ENCODE results near the gene SH3RF1.

SH3RF1 gene

DNA sequence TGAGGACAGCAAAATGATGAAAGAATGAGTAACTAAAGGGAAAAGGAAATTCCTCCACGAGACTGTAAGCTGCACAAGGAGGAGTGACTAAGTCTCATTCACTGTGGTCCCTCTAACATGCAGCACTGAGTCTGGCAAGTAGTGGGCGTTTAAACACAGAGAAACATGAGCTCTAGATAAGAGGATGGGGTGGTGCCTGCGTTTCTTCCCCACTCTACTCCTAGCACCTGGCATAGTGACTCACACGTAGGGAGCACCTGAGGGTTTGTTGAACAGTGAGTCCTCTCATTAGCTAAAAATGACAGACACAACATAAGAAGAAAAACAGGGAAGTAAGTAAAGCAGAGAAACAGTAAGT, 154.9 kb downstream of the SH3RF1 start:
- H3K36me3 ChIP-seq (ENCODE audit: control insufficient read depth in 1 of 2, insufficient read depth in 2 of 2, low read length in 2 of 2): peaks cover 18 to 42% of the 10 kb centered on the region in 2 donors
- H3K4me1 ChIP-seq (ENCODE audit: control insufficient read depth in 1 of 2, insufficient read depth in 2 of 2, low read length in 2 of 2): peaks cover 21 to 25% of the 10 kb centered on the region in 2 donors
- H3K27ac ChIP-seq (ENCODE audit: low read depth, low read length): peak overlapping the region; percentile 71
- H3K9ac ChIP-seq (ENCODE audit: low read depth in 1 of 2, low read length in 2 of 2): no peak overlapping the region
- H3K27me3 ChIP-seq (ENCODE audit: control insufficient read depth in 1 of 2, insufficient read depth in 2 of 2, low read length in 2 of 2): no peaks in the 10 kb centered on the region
- H3K4me3 ChIP-seq (ENCODE audit: low read depth in 1 of 2, low read length in 2 of 2): no peak overlapping the region
- no peaks in the 10 kb centered on the region for H3K9me3 ChIP-seq (ENCODE audit: control insufficient read depth in 1 of 2, low read length in 2 of 2)

- H3K9me3 ChIP-seq (ENCODE audit: control insufficient read depth in 1 of 2, low read length in 2 of 2): no peaks in the 10 kb centered on the region
- H3K27ac ChIP-seq (ENCODE audit: low read depth, low read length): no peak overlapping the region
- H3K9ac ChIP-seq (ENCODE audit: low read depth in 1 of 2, low read length in 2 of 2): no peak overlapping the region
- no peaks in the 10 kb centered on the region for H3K27me3 ChIP-seq (ENCODE audit: control insufficient read depth in 1 of 2, insufficient read depth in 2 of 2, low read length in 2 of 2)
- peaks cover 18 to 44% of the 10 kb centered on the region in 2 donors for H3K36me3 ChIP-seq (ENCODE audit: control insufficient read depth in 1 of 2, insufficient read depth in 2 of 2, low read length in 2 of 2)
- H3K4me3 ChIP-seq (ENCODE audit: low read depth in 1 of 2, low read length in 2 of 2): no peak overlapping the region
- H3K4me1 ChIP-seq (ENCODE audit: control insufficient read depth in 1 of 2, insufficient read depth in 2 of 2, low read length in 2 of 2): peaks cover 21 to 25% of the 10 kb centered on the region in 2 donors
Measured at GRCh38 chr4:169115144-169115896, 155.4 kb downstream of the SH3RF1 start.

DNA sequence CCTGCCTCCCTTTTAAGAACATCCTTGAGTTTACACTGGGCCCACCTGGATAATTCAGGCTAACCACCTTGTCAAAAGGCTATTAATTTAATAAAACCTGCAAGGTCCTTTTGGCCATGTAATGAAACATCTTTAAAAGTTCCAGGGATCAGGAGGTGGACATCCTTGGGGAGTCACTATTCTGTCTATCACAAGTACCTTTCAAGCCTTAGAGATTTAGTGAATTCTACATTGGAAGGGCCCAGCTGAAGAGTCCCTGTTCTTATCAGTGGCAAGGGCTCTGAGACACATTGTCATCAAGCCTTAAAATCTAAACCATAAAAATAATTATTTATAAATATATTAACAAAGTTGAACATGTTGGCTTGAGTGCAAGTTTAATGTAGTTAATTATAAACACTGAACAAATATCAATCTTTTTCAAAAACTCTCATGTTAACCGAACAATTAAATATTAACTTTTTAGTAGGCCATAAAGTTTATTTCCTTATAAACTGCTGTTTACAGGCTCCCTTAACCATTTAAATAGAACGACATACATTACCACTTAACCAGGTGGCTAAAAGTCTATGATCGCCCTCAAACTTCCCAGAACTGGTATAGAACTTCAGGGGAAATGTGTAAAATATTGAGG, 156.3 kb downstream of the SH3RF1 start:
- H3K27me3 ChIP-seq (ENCODE audit: control insufficient read depth in 1 of 2, insufficient read depth in 2 of 2, low read length in 2 of 2): no peaks in the 10 kb centered on the region
- H3K9ac ChIP-seq (ENCODE audit: low read depth in 1 of 2, low read length in 2 of 2): no peak overlapping the region
- H3K9me3 ChIP-seq (ENCODE audit: control insufficient read depth in 1 of 2, low read length in 2 of 2): no peaks in the 10 kb centered on the region
- H3K27ac ChIP-seq (ENCODE audit: low read depth, low read length): no peak overlapping the region
- H3K4me1 ChIP-seq (ENCODE audit: control insufficient read depth in 1 of 2, insufficient read depth in 2 of 2, low read length in 2 of 2): peaks cover 21 to 25% of the 10 kb centered on the region in 2 donors
- H3K4me3 ChIP-seq (ENCODE audit: low read depth in 1 of 2, low read length in 2 of 2): no peak overlapping the region
- H3K36me3 ChIP-seq (ENCODE audit: control insufficient read depth in 1 of 2, insufficient read depth in 2 of 2, low read length in 2 of 2): peaks cover 18 to 37% of the 10 kb centered on the region in 2 donors

DNA sequence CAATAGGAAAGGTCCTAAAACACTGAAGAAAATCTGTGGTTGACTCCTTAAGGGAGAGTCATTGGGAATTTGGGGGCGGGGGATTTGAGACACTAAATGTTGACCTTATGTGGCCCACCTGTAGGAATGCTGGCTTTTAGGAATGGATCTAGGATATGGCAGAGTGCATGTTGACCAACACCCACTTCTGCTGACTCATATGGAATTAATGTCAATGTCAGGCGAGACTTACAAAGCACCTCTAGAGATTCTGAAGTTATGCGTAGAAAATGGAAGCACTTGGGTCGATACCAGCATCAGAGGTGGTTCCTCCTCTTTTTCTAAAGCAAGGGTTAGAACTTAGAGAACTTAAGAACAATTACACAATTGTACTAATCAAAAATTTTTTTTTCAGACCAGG, 160.1 kb downstream of the SH3RF1 start:
- H3K27me3 ChIP-seq (ENCODE audit: control insufficient read depth in 1 of 2, insufficient read depth in 2 of 2, low read length in 2 of 2): no peaks in the 10 kb centered on the region
- H3K9ac ChIP-seq (ENCODE audit: low read depth in 1 of 2, low read length in 2 of 2): no peak overlapping the region
- peaks cover 22 to 35% of the 10 kb centered on the region in 2 donors for H3K36me3 ChIP-seq (ENCODE audit: control insufficient read depth in 1 of 2, insufficient read depth in 2 of 2, low read length in 2 of 2)

GRCh38 chr4:169109035-169109675, 161.6 kb downstream of the SH3RF1 start:
- Histone ChIP-seq H3K9me3 (ENCODE audit: control insufficient read depth in 1 of 2, low read length in 2 of 2) (no peaks in the 10 kb centered on the region), H3K27me3 (ENCODE audit: control insufficient read depth in 1 of 2, insufficient read depth in 2 of 2, low read length in 2 of 2) (no peaks in the 10 kb centered on the region), H3K27ac (ENCODE audit: low read depth, low read length) (no peak overlapping the region), H3K36me3 (ENCODE audit: control insufficient read depth in 1 of 2, insufficient read depth in 2 of 2, low read length in 2 of 2) (peaks cover 26 to 41% of the 10 kb centered on the region in 2 donors), H3K9ac (ENCODE audit: low read depth in 1 of 2, low read length in 2 of 2) (no peak overlapping the region), H3K4me3 (ENCODE audit: low read depth in 1 of 2, low read length in 2 of 2) (no peak overlapping the region), H3K4me1 (ENCODE audit: control insufficient read depth in 1 of 2, insufficient read depth in 2 of 2, low read length in 2 of 2) (peaks cover 4 to 6% of the 10 kb centered on the region in 2 donors)

More for the DNA sequence above, 160.1 kb downstream of the SH3RF1 start:
- no peaks in the 10 kb centered on the region for H3K9me3 ChIP-seq (ENCODE audit: control insufficient read depth in 1 of 2, low read length in 2 of 2)
- peaks cover 14% of the 10 kb centered on the region in 2 donors for H3K4me1 ChIP-seq (ENCODE audit: control insufficient read depth in 1 of 2, insufficient read depth in 2 of 2, low read length in 2 of 2)
- no peak overlapping the region for H3K27ac ChIP-seq (ENCODE audit: low read depth, low read length)
- H3K4me3 ChIP-seq (ENCODE audit: low read depth in 1 of 2, low read length in 2 of 2): no peak overlapping the region

DNA sequence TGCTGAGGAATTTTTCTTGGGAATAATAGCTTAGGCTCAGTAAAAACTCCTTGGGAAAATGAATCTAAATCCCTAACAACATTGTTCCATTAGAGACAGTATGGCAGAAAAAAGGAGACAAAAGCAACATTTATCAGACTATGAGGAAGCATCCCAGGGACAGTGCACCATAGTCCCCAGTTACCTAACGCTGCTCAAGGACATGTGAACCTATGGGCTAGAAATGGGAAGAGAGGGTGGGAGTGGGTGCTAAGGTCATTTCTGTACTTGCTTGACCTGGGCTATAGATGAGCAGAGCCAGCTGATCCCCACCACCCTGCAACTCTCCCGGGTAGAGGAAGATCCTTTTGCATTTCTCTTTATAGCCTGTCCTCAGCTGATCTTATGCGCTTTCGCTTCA, 162.5 kb downstream of the SH3RF1 start:
- Histone ChIP-seq H3K4me1 (ENCODE audit: control insufficient read depth in 1 of 2, insufficient read depth in 2 of 2, low read length in 2 of 2) (no peaks in the 10 kb centered on the region), H3K4me3 (ENCODE audit: low read depth in 1 of 2, low read length in 2 of 2) (no peak overlapping the region), H3K27ac (ENCODE audit: low read depth, low read length) (no peak overlapping the region), H3K36me3 (ENCODE audit: control insufficient read depth in 1 of 2, insufficient read depth in 2 of 2, low read length in 2 of 2) (peaks cover 22 to 42% of the 10 kb centered on the region in 2 donors), H3K9me3 (ENCODE audit: control insufficient read depth in 1 of 2, low read length in 2 of 2) (no peaks in the 10 kb centered on the region), H3K27me3 (ENCODE audit: control insufficient read depth in 1 of 2, insufficient read depth in 2 of 2, low read length in 2 of 2) (no peaks in the 10 kb centered on the region), H3K9ac (ENCODE audit: low read depth in 1 of 2, low read length in 2 of 2) (no peak overlapping the region)

DNA sequence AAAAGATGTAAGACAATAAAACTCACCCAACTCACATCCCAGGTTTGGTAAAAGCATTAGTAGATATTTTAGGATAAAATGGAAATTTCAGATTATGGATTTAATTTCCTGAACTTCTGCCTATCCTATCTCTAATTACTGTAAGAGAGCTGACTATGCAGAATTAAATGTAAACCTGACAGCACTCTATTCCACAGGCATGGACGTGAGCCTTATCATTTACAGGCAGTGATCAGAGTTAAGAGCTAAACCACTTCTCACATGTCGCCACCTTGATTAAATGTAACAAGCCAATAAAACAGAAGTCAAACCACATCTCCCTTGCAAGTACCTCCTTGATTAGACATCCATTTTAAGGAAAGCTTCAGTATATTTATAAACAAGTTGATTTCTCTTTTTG, 163.2 kb downstream of the SH3RF1 start:
- Histone ChIP-seq H3K9me3 (ENCODE audit: control insufficient read depth in 1 of 2, low read length in 2 of 2) (no peaks in the 10 kb centered on the region), H3K36me3 (ENCODE audit: control insufficient read depth in 1 of 2, insufficient read depth in 2 of 2, low read length in 2 of 2) (peaks cover 22 to 42% of the 10 kb centered on the region in 2 donors), H3K9ac (ENCODE audit: low read depth in 1 of 2, low read length in 2 of 2) (no peak overlapping the region), H3K4me1 (ENCODE audit: control insufficient read depth in 1 of 2, insufficient read depth in 2 of 2, low read length in 2 of 2) (no peaks in the 10 kb centered on the region), H3K4me3 (ENCODE audit: low read depth in 1 of 2, low read length in 2 of 2) (no peak overlapping the region), H3K27ac (ENCODE audit: low read depth, low read length) (no peak overlapping the region), H3K27me3 (ENCODE audit: control insufficient read depth in 1 of 2, insufficient read depth in 2 of 2, low read length in 2 of 2) (no peaks in the 10 kb centered on the region)

- Histone ChIP-seq H3K27ac (ENCODE audit: low read depth, low read length) (no peak overlapping the region), H3K4me3 (ENCODE audit: low read depth in 1 of 2, low read length in 2 of 2) (no peak overlapping the region), H3K4me1 (ENCODE audit: control insufficient read depth in 1 of 2, insufficient read depth in 2 of 2, low read length in 2 of 2) (no peaks in the 10 kb centered on the region), H3K9me3 (ENCODE audit: control insufficient read depth in 1 of 2, low read length in 2 of 2) (no peaks in the 10 kb centered on the region), H3K9ac (ENCODE audit: low read depth in 1 of 2, low read length in 2 of 2) (no peak overlapping the region), H3K27me3 (ENCODE audit: control insufficient read depth in 1 of 2, insufficient read depth in 2 of 2, low read length in 2 of 2) (no peaks in the 10 kb centered on the region), H3K36me3 (ENCODE audit: control insufficient read depth in 1 of 2, insufficient read depth in 2 of 2, low read length in 2 of 2) (peaks cover 22 to 42% of the 10 kb centered on the region in 2 donors)
Measured at GRCh38 chr4:169106696-169107229, 164.0 kb downstream of the SH3RF1 start.

DNA sequence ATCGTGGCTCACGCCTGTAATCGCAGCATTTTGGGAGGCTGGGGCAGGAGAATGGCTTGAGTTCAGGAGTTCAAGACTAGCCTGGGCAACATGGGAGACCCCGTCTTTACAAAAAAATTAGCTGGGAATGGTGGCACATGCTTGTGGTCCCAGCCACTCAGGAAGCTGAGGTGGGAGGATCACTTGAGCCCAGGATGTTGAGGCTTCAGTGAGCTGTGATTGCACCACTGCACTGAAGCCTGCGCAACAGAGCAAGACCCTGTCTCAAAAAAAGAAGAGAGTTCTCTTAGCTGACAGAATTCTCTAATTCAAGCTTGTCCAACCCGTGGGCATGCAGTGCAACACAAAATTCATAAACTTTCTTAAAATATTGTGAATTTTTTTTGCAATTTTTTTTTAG, 165.1 kb downstream of the SH3RF1 start:
- Histone ChIP-seq H3K4me1 (ENCODE audit: control insufficient read depth in 1 of 2, insufficient read depth in 2 of 2, low read length in 2 of 2) (no peaks in the 10 kb centered on the region), H3K9ac (ENCODE audit: low read depth in 1 of 2, low read length in 2 of 2) (no peak overlapping the region), H3K27me3 (ENCODE audit: control insufficient read depth in 1 of 2, insufficient read depth in 2 of 2, low read length in 2 of 2) (no peaks in the 10 kb centered on the region), H3K27ac (ENCODE audit: low read depth, low read length) (no peak overlapping the region), H3K36me3 (ENCODE audit: control insufficient read depth in 1 of 2, insufficient read depth in 2 of 2, low read length in 2 of 2) (peaks cover 23 to 45% of the 10 kb centered on the region in 2 donors), H3K4me3 (ENCODE audit: low read depth in 1 of 2, low read length in 2 of 2) (no peak overlapping the region), H3K9me3 (ENCODE audit: control insufficient read depth in 1 of 2, low read length in 2 of 2) (no peaks in the 10 kb centered on the region)

DNA sequence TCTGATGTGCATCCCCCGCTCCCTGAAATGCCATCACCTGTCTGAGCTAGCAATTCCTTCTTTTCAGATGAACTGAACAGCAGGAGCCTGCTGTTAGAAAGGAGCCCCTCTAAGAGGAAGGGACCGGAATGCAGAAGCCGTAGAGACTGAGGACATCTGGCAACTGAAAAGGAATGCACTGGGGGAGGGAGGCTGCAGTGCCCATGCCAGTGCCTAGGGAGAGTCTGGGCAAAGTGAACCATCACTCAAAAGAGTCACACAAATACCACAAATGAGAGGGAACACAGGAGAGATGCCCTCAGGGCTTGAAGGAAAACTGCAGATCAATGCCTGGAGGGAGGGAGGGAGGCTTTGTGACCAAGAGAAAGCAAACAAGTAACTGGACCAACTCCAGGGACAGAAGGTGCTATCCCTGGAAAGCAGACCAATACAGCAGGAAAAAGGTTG, 166.8 kb downstream of the SH3RF1 start:
- Histone ChIP-seq H3K9me3 (ENCODE audit: control insufficient read depth in 1 of 2, low read length in 2 of 2) (no peaks in the 10 kb centered on the region), H3K9ac (ENCODE audit: low read depth in 1 of 2, low read length in 2 of 2) (no peak overlapping the region), H3K36me3 (ENCODE audit: control insufficient read depth in 1 of 2, insufficient read depth in 2 of 2, low read length in 2 of 2) (peaks cover 27 to 42% of the 10 kb centered on the region in 2 donors), H3K27me3 (ENCODE audit: control insufficient read depth in 1 of 2, insufficient read depth in 2 of 2, low read length in 2 of 2) (no peaks in the 10 kb centered on the region), H3K27ac (ENCODE audit: low read depth, low read length) (no peak overlapping the region), H3K4me1 (ENCODE audit: control insufficient read depth in 1 of 2, insufficient read depth in 2 of 2, low read length in 2 of 2) (no peaks in the 10 kb centered on the region), H3K4me3 (ENCODE audit: low read depth in 1 of 2, low read length in 2 of 2) (no peak overlapping the region)

All from duodenal mucosa (tissue), 2 donors.